GM23338 (cell line): ENCODE data around the gene HDAC9.

Source experiments
- CREB1 ChIP-seq: fragments of 250-450 bp; sonication (Bioruptor Pico); IDR thresholded peaks from 2 replicates; pipeline ENCODE4 v1.5.0; 2020; ENCODE audit warnings: low read depth, mild to moderate bottlenecking, moderate library complexity
- EZH2 ChIP-seq: fragments of 200-600 bp; sonication (generic); IDR thresholded peaks from one replicate; pipeline ENCODE4 v1.8.0; 2017; ENCODE audit warnings: antibody characterized with exemption, mild to moderate bottlenecking, low read depth; ENCODE audit not compliant: unreplicated experiment
- EZH2phosphoT487 ChIP-seq: fragments of 200-600 bp; sonication (generic); IDR thresholded peaks from one replicate; pipeline ENCODE4 v1.8.1; 2018; ENCODE audit warnings: antibody characterized with exemption; ENCODE audit not compliant: unreplicated experiment
- JUNB ChIP-seq: IDR thresholded peaks from one replicate; pipeline ENCODE4 v1.6.1; 2016; ENCODE audit warnings: antibody characterized with exemption; ENCODE audit not compliant: unreplicated experiment
- NANOG ChIP-seq: IDR thresholded peaks from 2 replicates; pipeline ENCODE4 v1.6.1; 2016; ENCODE audit warnings: antibody characterized with exemption, borderline replicate concordance
- POLR2AphosphoS5 ChIP-seq: IDR thresholded peaks from 2 replicates; pipeline ENCODE4 v1.6.1; 2016; ENCODE audit warnings: antibody characterized with exemption, low read depth
- REST ChIP-seq: IDR thresholded peaks from one replicate; pipeline ENCODE4 v1.6.1; 2018; ENCODE audit warnings: antibody characterized with exemption; ENCODE audit not compliant: unreplicated experiment
- STAT1 ChIP-seq: IDR thresholded peaks from one replicate; pipeline ENCODE4 v1.6.1; 2016; ENCODE audit warnings: antibody characterized with exemption; ENCODE audit not compliant: unreplicated experiment
- ZNF114 ChIP-seq: fragments of 250-450 bp; sonication (Bioruptor Pico); IDR thresholded peaks from 2 replicates; pipeline ENCODE4 v1.5.0; 2020; ENCODE audit warnings: mild to moderate bottlenecking, moderate library complexity
- ZNF331 ChIP-seq: fragments of 250-450 bp; sonication (Bioruptor Pico); IDR thresholded peaks from 2 replicates; pipeline ENCODE4 v1.5.0; 2020; ENCODE audit warnings: low read depth, mild to moderate bottlenecking, moderate library complexity
- ZNF462 ChIP-seq: fragments of 250-450 bp; sonication (Bioruptor Pico); IDR thresholded peaks from 2 replicates; pipeline ENCODE4 v1.5.0; 2020; ENCODE audit warnings: mild to moderate bottlenecking, moderate library complexity
- TF ChIP-seq, protein P1 (sequence below), 2 experiments: fragments of 200-600 bp in 1 of 2; sonication (generic) in 1 of 2; conservative IDR thresholded peaks; 2 replicates each; pipeline versions ENCODE4 v1.5.1 to v1.6.1; 2016 to 2017; ENCODE audit warnings: antibody characterized with exemption in 2 of 2, low read depth in 2 of 2, mild to moderate bottlenecking in 2 of 2, moderate library complexity in 1 of 2
- TF ChIP-seq, protein P2 (sequence below): IDR thresholded peaks from 2 replicates; pipeline ENCODE4 v1.6.1; 2016; ENCODE audit warnings: antibody characterized with exemption

- TF ChIP-seq, protein P1, sequence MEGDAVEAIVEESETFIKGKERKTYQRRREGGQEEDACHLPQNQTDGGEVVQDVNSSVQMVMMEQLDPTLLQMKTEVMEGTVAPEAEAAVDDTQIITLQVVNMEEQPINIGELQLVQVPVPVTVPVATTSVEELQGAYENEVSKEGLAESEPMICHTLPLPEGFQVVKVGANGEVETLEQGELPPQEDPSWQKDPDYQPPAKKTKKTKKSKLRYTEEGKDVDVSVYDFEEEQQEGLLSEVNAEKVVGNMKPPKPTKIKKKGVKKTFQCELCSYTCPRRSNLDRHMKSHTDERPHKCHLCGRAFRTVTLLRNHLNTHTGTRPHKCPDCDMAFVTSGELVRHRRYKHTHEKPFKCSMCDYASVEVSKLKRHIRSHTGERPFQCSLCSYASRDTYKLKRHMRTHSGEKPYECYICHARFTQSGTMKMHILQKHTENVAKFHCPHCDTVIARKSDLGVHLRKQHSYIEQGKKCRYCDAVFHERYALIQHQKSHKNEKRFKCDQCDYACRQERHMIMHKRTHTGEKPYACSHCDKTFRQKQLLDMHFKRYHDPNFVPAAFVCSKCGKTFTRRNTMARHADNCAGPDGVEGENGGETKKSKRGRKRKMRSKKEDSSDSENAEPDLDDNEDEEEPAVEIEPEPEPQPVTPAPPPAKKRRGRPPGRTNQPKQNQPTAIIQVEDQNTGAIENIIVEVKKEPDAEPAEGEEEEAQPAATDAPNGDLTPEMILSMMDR (conservative IDR thresholded peaks at IDR 0.05; ENCODE audit: low read depth in 2 of 2), result no peak
- TF ChIP-seq EZH2phosphoT487 (no peak), POLR2AphosphoS5 (no peak), EZH2 (no peak), REST (no peak), JUNB (no peak), ZNF331 (CRISPR knock-in tag) (no peak), STAT1 (no peak), CREB1 (CRISPR knock-in tag) (no peak), ZNF114 (no peak), NANOG (no peak), ZNF462 (CRISPR knock-in tag) (no peak)
- TF ChIP-seq, protein P2, sequence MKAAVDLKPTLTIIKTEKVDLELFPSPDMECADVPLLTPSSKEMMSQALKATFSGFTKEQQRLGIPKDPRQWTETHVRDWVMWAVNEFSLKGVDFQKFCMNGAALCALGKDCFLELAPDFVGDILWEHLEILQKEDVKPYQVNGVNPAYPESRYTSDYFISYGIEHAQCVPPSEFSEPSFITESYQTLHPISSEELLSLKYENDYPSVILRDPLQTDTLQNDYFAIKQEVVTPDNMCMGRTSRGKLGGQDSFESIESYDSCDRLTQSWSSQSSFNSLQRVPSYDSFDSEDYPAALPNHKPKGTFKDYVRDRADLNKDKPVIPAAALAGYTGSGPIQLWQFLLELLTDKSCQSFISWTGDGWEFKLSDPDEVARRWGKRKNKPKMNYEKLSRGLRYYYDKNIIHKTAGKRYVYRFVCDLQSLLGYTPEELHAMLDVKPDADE, result no peak
These were observed 57.5 kb downstream of the HDAC9 start for GRCh38 chr7:18552943-18553604.
